ENCODE results near the gene EMC9.
A peak's percentile ranks its signal among the peaks of the same experiment; 100 is the strongest.

The EMC9 gene

DNA sequence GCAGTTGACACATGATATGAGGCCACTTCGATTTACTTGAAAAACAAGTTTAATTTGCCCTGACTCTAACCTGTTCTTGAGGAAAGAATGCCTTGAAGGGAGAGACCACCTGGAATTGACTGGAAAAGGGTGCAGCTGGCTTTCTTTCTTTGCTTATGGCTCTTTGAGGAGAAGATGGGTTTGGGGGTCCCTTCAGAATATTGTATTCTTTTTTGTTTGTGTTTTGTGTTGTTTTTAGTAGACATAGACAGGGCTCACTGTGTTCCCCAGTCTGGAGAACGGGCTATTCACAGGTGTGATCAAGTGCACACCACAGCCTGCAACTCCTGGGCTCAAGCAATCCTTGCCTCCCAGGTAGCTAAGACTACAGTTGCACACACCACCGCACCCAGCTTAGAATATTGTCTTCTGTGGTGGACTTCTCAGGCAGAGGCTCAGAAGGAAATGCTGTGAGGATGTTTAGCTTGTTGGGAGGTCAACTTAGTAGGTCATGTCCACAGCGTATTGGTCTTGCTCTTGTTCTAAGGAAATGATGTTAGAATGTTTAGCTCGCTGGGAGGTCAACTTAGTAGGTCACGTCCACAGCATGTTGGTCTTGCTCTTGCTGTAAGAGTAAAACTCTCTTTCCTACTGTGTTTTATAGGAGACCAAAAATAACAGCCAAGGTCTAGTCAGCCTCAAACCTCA, 25.1 kb downstream of the EMC9 start:
- TF ChIP-seq SIN3A (IDR thresholded peaks at IDR 0.05; ENCODE audit: borderline replicate concordance, insufficient read depth, low read length): no peak
- no peak for TF ChIP-seq TAF1 (IDR thresholded peaks at IDR 0.05; ENCODE audit: borderline replicate concordance, insufficient read depth, low read length)
- no peak for TF ChIP-seq FOXP2 (optimal IDR thresholded peaks at IDR 0.05; ENCODE audit: borderline replicate concordance, extremely low read depth, extremely low read length, insufficient read depth)
- TF ChIP-seq, protein P1, sequence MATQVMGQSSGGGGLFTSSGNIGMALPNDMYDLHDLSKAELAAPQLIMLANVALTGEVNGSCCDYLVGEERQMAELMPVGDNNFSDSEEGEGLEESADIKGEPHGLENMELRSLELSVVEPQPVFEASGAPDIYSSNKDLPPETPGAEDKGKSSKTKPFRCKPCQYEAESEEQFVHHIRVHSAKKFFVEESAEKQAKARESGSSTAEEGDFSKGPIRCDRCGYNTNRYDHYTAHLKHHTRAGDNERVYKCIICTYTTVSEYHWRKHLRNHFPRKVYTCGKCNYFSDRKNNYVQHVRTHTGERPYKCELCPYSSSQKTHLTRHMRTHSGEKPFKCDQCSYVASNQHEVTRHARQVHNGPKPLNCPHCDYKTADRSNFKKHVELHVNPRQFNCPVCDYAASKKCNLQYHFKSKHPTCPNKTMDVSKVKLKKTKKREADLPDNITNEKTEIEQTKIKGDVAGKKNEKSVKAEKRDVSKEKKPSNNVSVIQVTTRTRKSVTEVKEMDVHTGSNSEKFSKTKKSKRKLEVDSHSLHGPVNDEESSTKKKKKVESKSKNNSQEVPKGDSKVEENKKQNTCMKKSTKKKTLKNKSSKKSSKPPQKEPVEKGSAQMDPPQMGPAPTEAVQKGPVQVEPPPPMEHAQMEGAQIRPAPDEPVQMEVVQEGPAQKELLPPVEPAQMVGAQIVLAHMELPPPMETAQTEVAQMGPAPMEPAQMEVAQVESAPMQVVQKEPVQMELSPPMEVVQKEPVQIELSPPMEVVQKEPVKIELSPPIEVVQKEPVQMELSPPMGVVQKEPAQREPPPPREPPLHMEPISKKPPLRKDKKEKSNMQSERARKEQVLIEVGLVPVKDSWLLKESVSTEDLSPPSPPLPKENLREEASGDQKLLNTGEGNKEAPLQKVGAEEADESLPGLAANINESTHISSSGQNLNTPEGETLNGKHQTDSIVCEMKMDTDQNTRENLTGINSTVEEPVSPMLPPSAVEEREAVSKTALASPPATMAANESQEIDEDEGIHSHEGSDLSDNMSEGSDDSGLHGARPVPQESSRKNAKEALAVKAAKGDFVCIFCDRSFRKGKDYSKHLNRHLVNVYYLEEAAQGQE (IDR thresholded peaks at IDR 0.05; ENCODE audit: insufficient read depth in 1 of 2, low read depth in 2 of 2, low read length in 2 of 2): no peak
- no peak for TF ChIP-seq POLR2AphosphoS5 (IDR thresholded peaks at IDR 0.05; ENCODE audit: low read depth, low read length)

- TF ChIP-seq, protein P1 (IDR thresholded peaks at IDR 0.05; ENCODE audit: insufficient read depth in 1 of 2, low read depth in 2 of 2, low read length in 2 of 2): no peak
- no peak for TF ChIP-seq POLR2AphosphoS5 (IDR thresholded peaks at IDR 0.05; ENCODE audit: low read depth, low read length)
- TF ChIP-seq TAF1 (IDR thresholded peaks at IDR 0.05; ENCODE audit: borderline replicate concordance, insufficient read depth, low read length): no peak
- TF ChIP-seq SIN3A (IDR thresholded peaks at IDR 0.05; ENCODE audit: borderline replicate concordance, insufficient read depth, low read length): no peak
- TF ChIP-seq FOXP2 (optimal IDR thresholded peaks at IDR 0.05; ENCODE audit: borderline replicate concordance, extremely low read depth, extremely low read length, insufficient read depth): no peak
Measured at GRCh38 chr14:24115422-24116127, 25.8 kb downstream of the EMC9 start.

- TF ChIP-seq, protein P1 (IDR thresholded peaks at IDR 0.05; ENCODE audit: insufficient read depth in 1 of 2, low read depth in 2 of 2, low read length in 2 of 2): no peak
- TF ChIP-seq FOXP2 (optimal IDR thresholded peaks at IDR 0.05; ENCODE audit: borderline replicate concordance, extremely low read depth, extremely low read length, insufficient read depth): peak; percentile 86
- TF ChIP-seq TAF1 (IDR thresholded peaks at IDR 0.05; ENCODE audit: borderline replicate concordance, insufficient read depth, low read length): no peak
- peak; percentile 38 for TF ChIP-seq POLR2AphosphoS5 (IDR thresholded peaks at IDR 0.05; ENCODE audit: low read depth, low read length)
- peak; percentile 61; the same call in 1 of the 2 replicates for TF ChIP-seq SIN3A (IDR thresholded peaks at IDR 0.05; ENCODE audit: borderline replicate concordance, insufficient read depth, low read length)
Measured at GRCh38 chr14:24114532-24115421, 26.6 kb downstream of the EMC9 start, which contains the start of the genes DCAF11 and NRL. DCAF11 (plus strand) TSS chr14:24114777; CDS start chr14:24115595, 818 bp downstream. NRL (minus strand) TSS chr14:24114949; CDS start chr14:24082848, 32,101 bp downstream.

- peak; percentile 64; the same call in 1 of the 2 replicates for TF ChIP-seq SIN3A (IDR thresholded peaks at IDR 0.05; ENCODE audit: borderline replicate concordance, insufficient read depth, low read length)
- TF ChIP-seq, protein P1 (IDR thresholded peaks at IDR 0.05; ENCODE audit: insufficient read depth in 1 of 2, low read depth in 2 of 2, low read length in 2 of 2): no peak
- TF ChIP-seq POLR2AphosphoS5 (IDR thresholded peaks at IDR 0.05; ENCODE audit: low read depth, low read length): peak; percentile 65
- TF ChIP-seq TAF1 (IDR thresholded peaks at IDR 0.05; ENCODE audit: borderline replicate concordance, insufficient read depth, low read length): peak; percentile 48; the same call in 1 of the 2 replicates
- TF ChIP-seq FOXP2 (optimal IDR thresholded peaks at IDR 0.05; ENCODE audit: borderline replicate concordance, extremely low read depth, extremely low read length, insufficient read depth): no peak
Measured at GRCh38 chr14:24113801-24114531, 27.4 kb downstream of the EMC9 start.

Data from PFSK-1 (cell line).